WTC11 (cell line): ENCODE measurements around the gene SLCO1A2. TPM values are rescaled to one million over a fixed set of nuclear protein-coding genes. Genes with fewer than 3 reads are reported as not detected.

Experiments
- ATAC-seq: fragments of 200-7000 bp; cut with Tn5 transposase; 2 replicates; pipeline ENCODE4 v1.10.0; 2021; ENCODE audit warnings: mild to moderate bottlenecking, moderate library complexity
- CTCF ChIA-PET: fragments of 300-600 bp; sonication (Branson Sonifier 250); formaldehyde crosslinking; loops from one replicate; lab custom pipeline; 2021; ENCODE audit warnings: antibody characterized with exemption; lab: Charles Lee
- POLR2A ChIA-PET: fragments of 350-600 bp; sonication (Branson Sonifier 250); formaldehyde crosslinking; loops from one replicate; lab custom pipeline; 2021; ENCODE audit warnings: antibody characterized with exemption; lab: Charles Lee
- DNase-seq: peaks from one replicate; pipeline ENCODE4 v3.0.0; 2021; ENCODE audit warnings: low spot score
- H3K27ac Mint-ChIP-seq: 2 replicates; pipeline ENCODE4 v1.8.0; 2021; ENCODE audit warnings: mixed read lengths
- H3K27me3 Mint-ChIP-seq: 2 replicates; pipeline ENCODE4 v1.8.0; 2021; ENCODE audit warnings: low read depth, mild to moderate bottlenecking, moderate library complexity, mixed read lengths
- H3K36me3 Mint-ChIP-seq: 2 replicates; pipeline ENCODE4 v1.8.0; 2021; ENCODE audit warnings: mixed read lengths
- H3K4me1 Mint-ChIP-seq: 2 replicates; pipeline ENCODE4 v1.8.0; 2022; ENCODE audit warnings: mixed read lengths
- H3K4me3 Mint-ChIP-seq: 2 replicates; pipeline ENCODE4 v1.8.0; 2021; ENCODE audit warnings: mild to moderate bottlenecking, moderate library complexity, mixed read lengths
- H3K9me3 Mint-ChIP-seq: 2 replicates; pipeline ENCODE4 v1.8.0; 2021; ENCODE audit warnings: mixed read lengths
- ATF2 ChIP-seq: sonication (generic); formaldehyde crosslinking; IDR thresholded peaks from 2 replicates; pipeline ENCODE4 v1.8.1; 2022; ENCODE audit warnings: low read depth, missing genetic modification reagents, borderline replicate concordance
- JUN ChIP-seq: sonication (generic); formaldehyde crosslinking; IDR thresholded peaks from 2 replicates; pipeline ENCODE4 v1.8.0; 2023; ENCODE audit warnings: mild to moderate bottlenecking, missing genetic modification reagents
- KAT7 ChIP-seq: sonication (generic); formaldehyde crosslinking; IDR thresholded peaks from 2 replicates; pipeline ENCODE4 v1.8.1; 2023; ENCODE audit warnings: missing genetic modification reagents, mild to moderate bottlenecking, borderline replicate concordance
- MAX ChIP-seq: sonication (generic); formaldehyde crosslinking; IDR thresholded peaks from 2 replicates; pipeline ENCODE4 v1.8.0; 2022; ENCODE audit warnings: mild to moderate bottlenecking, missing genetic modification reagents
- NFE2L1 ChIP-seq: sonication (generic); formaldehyde crosslinking; IDR thresholded peaks from 2 replicates; pipeline ENCODE4 v1.8.1; 2023; ENCODE audit warnings: missing genetic modification reagents
- NFYB ChIP-seq: sonication (generic); formaldehyde crosslinking; conservative IDR thresholded peaks from 2 replicates; pipeline ENCODE4 v1.8.0; 2022; ENCODE audit warnings: low read depth, missing genetic modification reagents
- NR3C1 ChIP-seq: sonication (generic); formaldehyde crosslinking; conservative IDR thresholded peaks from 2 replicates; pipeline ENCODE4 v1.8.1; 2023; ENCODE audit warnings: low read depth, mild to moderate bottlenecking, missing genetic modification reagents
- SMAD3 ChIP-seq: sonication (generic); formaldehyde crosslinking; IDR thresholded peaks from 2 replicates; pipeline ENCODE4 v1.8.0; 2022; ENCODE audit warnings: missing genetic modification reagents, mild to moderate bottlenecking, borderline replicate concordance
- TP53 ChIP-seq: sonication (generic); formaldehyde crosslinking; IDR thresholded peaks from 2 replicates; pipeline ENCODE4 v1.8.1; 2023; ENCODE audit warnings: mild to moderate bottlenecking, missing genetic modification reagents
- ZNF263 ChIP-seq: sonication (generic); formaldehyde crosslinking; IDR thresholded peaks from 2 replicates; pipeline ENCODE4 v1.8.1; 2022; ENCODE audit warnings: low read depth, mild to moderate bottlenecking, moderate library complexity, missing genetic modification reagents
- ZNF317 ChIP-seq: sonication (generic); formaldehyde crosslinking; IDR thresholded peaks from 2 replicates; pipeline ENCODE4 v1.8.1; 2023; ENCODE audit warnings: low read depth, mild to moderate bottlenecking, moderate library complexity, missing genetic modification reagents, borderline replicate concordance
- total RNA-seq: library from RNA; stranded (reverse); gene quantifications from 3 replicates; pipeline ENCODE4 v1.2.3, GENCODE V29; 2021
- TF ChIP-seq, protein P1 (sequence below): fragments of 200-600 bp; IDR thresholded peaks from 2 replicates; pipeline ENCODE4 v1.8.0; 2022; ENCODE audit warnings: antibody characterized with exemption
- TF ChIP-seq, protein P2 (sequence below): fragments of 250-450 bp; sonication (Bioruptor Pico); IDR thresholded peaks from 2 replicates; pipeline ENCODE4 v1.9.0; 2021; ENCODE audit warnings: mild to moderate bottlenecking
- TF ChIP-seq, protein P3 (sequence below): sonication (generic); formaldehyde crosslinking; IDR thresholded peaks from 2 replicates; pipeline ENCODE4 v1.8.0; 2022; ENCODE audit warnings: mild to moderate bottlenecking, missing genetic modification reagents
- TF ChIP-seq, protein P4 (sequence below): sonication (generic); formaldehyde crosslinking; IDR thresholded peaks from 2 replicates; pipeline ENCODE4 v1.8.1; 2023; ENCODE audit warnings: mild to moderate bottlenecking, missing genetic modification reagents, borderline replicate concordance
- TF ChIP-seq, protein P5 (sequence below): sonication (generic); formaldehyde crosslinking; IDR thresholded peaks from 2 replicates; pipeline ENCODE4 v1.8.0; 2023; ENCODE audit warnings: missing genetic modification reagents

The SLCO1A2 gene
- total RNA-seq, 1 experiment from 2014 or later, result 9.9 TPM

GRCh38 chr12:21308785-21309184 is 25.9 kb downstream of the SLCO1A2 start (continued):
- TF ChIP-seq, protein P1, sequence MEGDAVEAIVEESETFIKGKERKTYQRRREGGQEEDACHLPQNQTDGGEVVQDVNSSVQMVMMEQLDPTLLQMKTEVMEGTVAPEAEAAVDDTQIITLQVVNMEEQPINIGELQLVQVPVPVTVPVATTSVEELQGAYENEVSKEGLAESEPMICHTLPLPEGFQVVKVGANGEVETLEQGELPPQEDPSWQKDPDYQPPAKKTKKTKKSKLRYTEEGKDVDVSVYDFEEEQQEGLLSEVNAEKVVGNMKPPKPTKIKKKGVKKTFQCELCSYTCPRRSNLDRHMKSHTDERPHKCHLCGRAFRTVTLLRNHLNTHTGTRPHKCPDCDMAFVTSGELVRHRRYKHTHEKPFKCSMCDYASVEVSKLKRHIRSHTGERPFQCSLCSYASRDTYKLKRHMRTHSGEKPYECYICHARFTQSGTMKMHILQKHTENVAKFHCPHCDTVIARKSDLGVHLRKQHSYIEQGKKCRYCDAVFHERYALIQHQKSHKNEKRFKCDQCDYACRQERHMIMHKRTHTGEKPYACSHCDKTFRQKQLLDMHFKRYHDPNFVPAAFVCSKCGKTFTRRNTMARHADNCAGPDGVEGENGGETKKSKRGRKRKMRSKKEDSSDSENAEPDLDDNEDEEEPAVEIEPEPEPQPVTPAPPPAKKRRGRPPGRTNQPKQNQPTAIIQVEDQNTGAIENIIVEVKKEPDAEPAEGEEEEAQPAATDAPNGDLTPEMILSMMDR, result no peak
- no peak for TF ChIP-seq NR3C1 (CRISPR knock-in tag)

DNA sequence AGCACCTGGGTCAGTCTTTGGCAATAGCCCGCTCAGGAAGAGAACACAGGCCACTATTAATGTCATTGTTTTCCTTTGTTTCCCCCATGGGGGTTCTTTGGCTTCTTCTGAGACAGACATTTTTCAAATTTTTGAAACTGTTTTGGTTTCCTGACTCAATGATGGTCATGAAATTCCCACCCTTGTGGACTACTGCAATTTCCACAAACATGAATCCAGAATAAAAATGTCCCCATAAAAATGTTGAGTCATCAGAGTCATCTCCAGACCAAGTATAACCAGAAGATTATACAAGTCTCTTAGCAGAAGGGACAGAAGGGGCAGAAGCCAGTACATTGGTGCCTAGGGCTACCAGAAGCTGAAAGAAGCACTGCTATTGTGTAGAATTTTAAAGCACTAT is 29.1 kb downstream of the SLCO1A2 start:
- Mint-ChIP-seq H3K4me1 (no peaks in the 10 kb centered on the region), H3K27ac (no peak overlapping the region), H3K9me3 (no peaks in the 10 kb centered on the region), H3K4me3 (no peak overlapping the region), H3K27me3 (no peaks in the 10 kb centered on the region), H3K36me3 (no peaks in the 10 kb centered on the region)
- TF ChIP-seq, protein P2, sequence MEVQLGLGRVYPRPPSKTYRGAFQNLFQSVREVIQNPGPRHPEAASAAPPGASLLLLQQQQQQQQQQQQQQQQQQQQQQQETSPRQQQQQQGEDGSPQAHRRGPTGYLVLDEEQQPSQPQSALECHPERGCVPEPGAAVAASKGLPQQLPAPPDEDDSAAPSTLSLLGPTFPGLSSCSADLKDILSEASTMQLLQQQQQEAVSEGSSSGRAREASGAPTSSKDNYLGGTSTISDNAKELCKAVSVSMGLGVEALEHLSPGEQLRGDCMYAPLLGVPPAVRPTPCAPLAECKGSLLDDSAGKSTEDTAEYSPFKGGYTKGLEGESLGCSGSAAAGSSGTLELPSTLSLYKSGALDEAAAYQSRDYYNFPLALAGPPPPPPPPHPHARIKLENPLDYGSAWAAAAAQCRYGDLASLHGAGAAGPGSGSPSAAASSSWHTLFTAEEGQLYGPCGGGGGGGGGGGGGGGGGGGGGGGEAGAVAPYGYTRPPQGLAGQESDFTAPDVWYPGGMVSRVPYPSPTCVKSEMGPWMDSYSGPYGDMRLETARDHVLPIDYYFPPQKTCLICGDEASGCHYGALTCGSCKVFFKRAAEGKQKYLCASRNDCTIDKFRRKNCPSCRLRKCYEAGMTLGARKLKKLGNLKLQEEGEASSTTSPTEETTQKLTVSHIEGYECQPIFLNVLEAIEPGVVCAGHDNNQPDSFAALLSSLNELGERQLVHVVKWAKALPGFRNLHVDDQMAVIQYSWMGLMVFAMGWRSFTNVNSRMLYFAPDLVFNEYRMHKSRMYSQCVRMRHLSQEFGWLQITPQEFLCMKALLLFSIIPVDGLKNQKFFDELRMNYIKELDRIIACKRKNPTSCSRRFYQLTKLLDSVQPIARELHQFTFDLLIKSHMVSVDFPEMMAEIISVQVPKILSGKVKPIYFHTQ (CRISPR knock-in tag), result no peak
- TF ChIP-seq SMAD3 (CRISPR knock-in tag), result no peak
- no peak for TF ChIP-seq JUN (CRISPR knock-in tag)
- TF ChIP-seq KAT7 (CRISPR knock-in tag), result no peak
- TF ChIP-seq, protein P3, sequence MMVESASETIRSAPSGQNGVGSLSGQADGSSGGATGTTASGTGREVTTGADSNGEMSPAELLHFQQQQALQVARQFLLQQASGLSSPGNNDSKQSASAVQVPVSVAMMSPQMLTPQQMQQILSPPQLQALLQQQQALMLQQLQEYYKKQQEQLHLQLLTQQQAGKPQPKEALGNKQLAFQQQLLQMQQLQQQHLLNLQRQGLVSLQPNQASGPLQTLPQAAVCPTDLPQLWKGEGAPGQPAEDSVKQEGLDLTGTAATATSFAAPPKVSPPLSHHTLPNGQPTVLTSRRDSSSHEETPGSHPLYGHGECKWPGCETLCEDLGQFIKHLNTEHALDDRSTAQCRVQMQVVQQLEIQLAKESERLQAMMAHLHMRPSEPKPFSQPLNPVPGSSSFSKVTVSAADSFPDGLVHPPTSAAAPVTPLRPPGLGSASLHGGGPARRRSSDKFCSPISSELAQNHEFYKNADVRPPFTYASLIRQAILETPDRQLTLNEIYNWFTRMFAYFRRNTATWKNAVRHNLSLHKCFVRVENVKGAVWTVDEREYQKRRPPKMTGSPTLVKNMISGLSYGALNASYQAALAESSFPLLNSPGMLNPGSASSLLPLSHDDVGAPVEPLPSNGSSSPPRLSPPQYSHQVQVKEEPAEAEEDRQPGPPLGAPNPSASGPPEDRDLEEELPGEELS (CRISPR knock-in tag), result no peak
- TF ChIP-seq, protein P1, result no peak
- no peak for TF ChIP-seq TP53
- POLR2A ChIA-PET, result no interaction called here
- CTCF ChIA-PET, result no interaction called here
- DNase-seq, result no peak
- ATAC-seq, result no peak

DNA sequence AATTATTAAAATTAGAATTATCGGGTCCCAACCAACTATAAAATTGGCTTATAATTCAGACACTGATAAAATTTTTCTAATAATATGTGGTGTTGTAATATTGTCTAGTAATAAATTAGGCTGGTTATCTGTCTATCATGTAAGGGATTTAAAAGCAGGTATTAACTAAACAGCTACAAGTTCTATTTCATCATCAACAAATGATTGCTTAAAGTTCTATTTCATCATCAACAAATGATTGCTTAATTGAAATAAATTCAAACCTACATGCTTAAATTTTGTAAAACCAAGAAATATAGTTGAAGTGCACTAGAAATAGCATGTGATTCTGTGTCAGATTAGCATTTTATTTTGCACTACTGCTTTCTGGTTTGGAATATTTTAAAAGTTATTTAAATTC is 34.1 kb downstream of the SLCO1A2 start:
- ChIA-PET CTCF (no interaction called here), POLR2A (no interaction called here)
- no peak overlapping the region for H3K27ac Mint-ChIP-seq
- H3K27me3 Mint-ChIP-seq, result no peaks in the 10 kb centered on the region
- no peak for DNase-seq
- H3K36me3 Mint-ChIP-seq, result no peaks in the 10 kb centered on the region
- no peak overlapping the region for H3K4me3 Mint-ChIP-seq
- H3K9me3 Mint-ChIP-seq, result no peaks in the 10 kb centered on the region
- H3K4me1 Mint-ChIP-seq, result no peaks in the 10 kb centered on the region
- no peak for ATAC-seq
- TF ChIP-seq ZNF263 (CRISPR knock-in tag) (no peak), ZNF317 (no peak), MAX (no peak), ATF2 (CRISPR knock-in tag) (no peak), NFE2L1 (CRISPR knock-in tag) (no peak), NFYB (CRISPR knock-in tag) (no peak), SMAD3 (CRISPR knock-in tag) (no peak)
- TF ChIP-seq, protein P4, sequence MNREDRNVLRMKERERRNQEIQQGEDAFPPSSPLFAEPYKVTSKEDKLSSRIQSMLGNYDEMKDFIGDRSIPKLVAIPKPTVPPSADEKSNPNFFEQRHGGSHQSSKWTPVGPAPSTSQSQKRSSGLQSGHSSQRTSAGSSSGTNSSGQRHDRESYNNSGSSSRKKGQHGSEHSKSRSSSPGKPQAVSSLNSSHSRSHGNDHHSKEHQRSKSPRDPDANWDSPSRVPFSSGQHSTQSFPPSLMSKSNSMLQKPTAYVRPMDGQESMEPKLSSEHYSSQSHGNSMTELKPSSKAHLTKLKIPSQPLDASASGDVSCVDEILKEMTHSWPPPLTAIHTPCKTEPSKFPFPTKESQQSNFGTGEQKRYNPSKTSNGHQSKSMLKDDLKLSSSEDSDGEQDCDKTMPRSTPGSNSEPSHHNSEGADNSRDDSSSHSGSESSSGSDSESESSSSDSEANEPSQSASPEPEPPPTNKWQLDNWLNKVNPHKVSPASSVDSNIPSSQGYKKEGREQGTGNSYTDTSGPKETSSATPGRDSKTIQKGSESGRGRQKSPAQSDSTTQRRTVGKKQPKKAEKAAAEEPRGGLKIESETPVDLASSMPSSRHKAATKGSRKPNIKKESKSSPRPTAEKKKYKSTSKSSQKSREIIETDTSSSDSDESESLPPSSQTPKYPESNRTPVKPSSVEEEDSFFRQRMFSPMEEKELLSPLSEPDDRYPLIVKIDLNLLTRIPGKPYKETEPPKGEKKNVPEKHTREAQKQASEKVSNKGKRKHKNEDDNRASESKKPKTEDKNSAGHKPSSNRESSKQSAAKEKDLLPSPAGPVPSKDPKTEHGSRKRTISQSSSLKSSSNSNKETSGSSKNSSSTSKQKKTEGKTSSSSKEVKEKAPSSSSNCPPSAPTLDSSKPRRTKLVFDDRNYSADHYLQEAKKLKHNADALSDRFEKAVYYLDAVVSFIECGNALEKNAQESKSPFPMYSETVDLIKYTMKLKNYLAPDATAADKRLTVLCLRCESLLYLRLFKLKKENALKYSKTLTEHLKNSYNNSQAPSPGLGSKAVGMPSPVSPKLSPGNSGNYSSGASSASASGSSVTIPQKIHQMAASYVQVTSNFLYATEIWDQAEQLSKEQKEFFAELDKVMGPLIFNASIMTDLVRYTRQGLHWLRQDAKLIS (CRISPR knock-in tag), result no peak
- TF ChIP-seq, protein P5, sequence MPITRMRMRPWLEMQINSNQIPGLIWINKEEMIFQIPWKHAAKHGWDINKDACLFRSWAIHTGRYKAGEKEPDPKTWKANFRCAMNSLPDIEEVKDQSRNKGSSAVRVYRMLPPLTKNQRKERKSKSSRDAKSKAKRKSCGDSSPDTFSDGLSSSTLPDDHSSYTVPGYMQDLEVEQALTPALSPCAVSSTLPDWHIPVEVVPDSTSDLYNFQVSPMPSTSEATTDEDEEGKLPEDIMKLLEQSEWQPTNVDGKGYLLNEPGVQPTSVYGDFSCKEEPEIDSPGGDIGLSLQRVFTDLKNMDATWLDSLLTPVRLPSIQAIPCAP (CRISPR knock-in tag), result no peak
